DMS153 (cell line): ENCODE results near the gene GPR37L1.
"Not testable (repeated sequence)": the region's sequence is repeated elsewhere in the genome, so short reads cannot be mapped to it uniquely, and the experiment has no call there.

Experiments
- DNase-seq: peaks from one replicate; lab custom pipeline; 2025; lab: John Stamatoyannopoulos, UW

The GPR37L1 gene

GRCh38 chr1:202133496-202133895, 10.8 kb downstream of the GPR37L1 start:
- no peak for DNase-seq

GRCh38 chr1:202133989-202134388, 11.3 kb downstream of the GPR37L1 start:
- no peak for DNase-seq

GRCh38 chr1:202134645-202135172, 12.0 kb downstream of the GPR37L1 start:
- no peak for DNase-seq

GRCh38 chr1:202135221-202135721, 12.6 kb downstream of the GPR37L1 start:
- DNase-seq, result peak; percentile 67

GRCh38 chr1:202140833-202141232, 18.1 kb downstream of the GPR37L1 start:
- no peak for DNase-seq

GRCh38 chr1:202141468-202141867, 18.8 kb downstream of the GPR37L1 start:
- not testable (repeated sequence) for DNase-seq

GRCh38 chr1:202143011-202143767, 20.5 kb downstream of the GPR37L1 start:
- no peak for DNase-seq

GRCh38 chr1:202143768-202144401, 21.2 kb downstream of the GPR37L1 start:
- DNase-seq, result no peak

GRCh38 chr1:202144402-202145067, 21.8 kb downstream of the GPR37L1 start, which contains the start of gene ARL8A:
ARL8A (minus strand) TSS chr1:202144737; CDS start chr1:202144572, 165 bp downstream.
- peak; percentile 17 for DNase-seq

GRCh38 chr1:202145068-202145743, 22.5 kb downstream of the GPR37L1 start:
- no peak for DNase-seq

- not testable (repeated sequence) for DNase-seq
Observed at GRCh38 chr1:202145744-202146140, 23.0 kb downstream of the GPR37L1 start.

GRCh38 chr1:202146279-202146678, 23.6 kb downstream of the GPR37L1 start:
- no peak for DNase-seq

GRCh38 chr1:202146993-202147392, 24.3 kb downstream of the GPR37L1 start:
- DNase-seq, result no peak

- no peak for DNase-seq
Observed at GRCh38 chr1:202148391-202148790, 25.7 kb downstream of the GPR37L1 start.

GRCh38 chr1:202149566-202149965, 26.8 kb downstream of the GPR37L1 start:
- no peak for DNase-seq

GRCh38 chr1:202150187-202150586, 27.5 kb downstream of the GPR37L1 start:
- no peak for DNase-seq

GRCh38 chr1:202150602-202151001, 27.9 kb downstream of the GPR37L1 start:
- no peak for DNase-seq

GRCh38 chr1:202151045-202151444, 28.3 kb downstream of the GPR37L1 start:
- DNase-seq, result no peak

GRCh38 chr1:202152399-202152798, 29.7 kb downstream of the GPR37L1 start:
- DNase-seq, result no peak

GRCh38 chr1:202153284-202153683, 30.6 kb downstream of the GPR37L1 start:
- no peak for DNase-seq

- no peak for DNase-seq
Observed at GRCh38 chr1:202154148-202154765, 31.5 kb downstream of the GPR37L1 start.
